K562 (cell line): ENCODE measurements around the gene DIPK1B.

Experiments
- ESRRB ChIP-seq: fragments of 250-450 bp; sonication (Bioruptor Pico); IDR thresholded peaks from 2 replicates; pipeline ENCODE4 v1.5.0; 2020; ENCODE audit warnings: mild to moderate bottlenecking, moderate library complexity, borderline replicate concordance
- JUND ChIP-seq, 2 experiments: IDR thresholded peaks; 2 replicates in 1 of 2; 3 replicates in 1 of 2; pipeline ENCODE4 v1.6.1; 2011; ENCODE audit warnings: borderline replicate concordance in 2 of 2, low read depth in 2 of 2, low read length in 2 of 2, improper control_type of control experiment in 1 of 2, missing biosample characterization in 1 of 2, missing genetic modification characterization in 1 of 2, missing genetic modification reagents in 1 of 2
- NBN ChIP-seq: fragments of 450-650 bp; IDR thresholded peaks from 2 replicates; pipeline ENCODE4 v1.6.1; 2016; ENCODE audit warnings: low read depth, mild to moderate bottlenecking
- RFX5 ChIP-seq: IDR thresholded peaks from 2 replicates; pipeline ENCODE4 v1.6.1; 2011; ENCODE audit warnings: low read depth, mild to moderate bottlenecking, improper control_type of control experiment, low read length
- SAP30 ChIP-seq: fragments of 200-600 bp; sonication (generic); IDR thresholded peaks from 2 replicates; pipeline ENCODE4 v1.6.1; 2012; ENCODE audit warnings: borderline replicate concordance, low read depth, mild to moderate bottlenecking, moderate library complexity, low read length, control low read depth, inconsistent platforms; ENCODE audit not compliant: insufficient read depth, poor library complexity, severe bottlenecking
- SIX5 ChIP-seq, 2 experiments: IDR thresholded peaks; 2 replicates each; pipeline ENCODE4 v1.6.1; 2011; ENCODE audit warnings: low read length in 2 of 2, borderline replicate concordance in 1 of 2, low read depth in 1 of 2, mild to moderate bottlenecking in 1 of 2, moderate library complexity in 1 of 2; ENCODE audit not compliant: insufficient read depth in 1 of 2
- U2AF2 ChIP-seq: fragments of 200-400 bp; formaldehyde crosslinking; optimal IDR thresholded peaks from 2 replicates; pipeline ENCODE3; 2017; ENCODE audit warnings: low read depth, mild to moderate bottlenecking, low read length
- ZNF124 ChIP-seq: sonication (generic); formaldehyde crosslinking; IDR thresholded peaks from 2 replicates; pipeline ENCODE4 v1.8.1; 2022; ENCODE audit warnings: missing genetic modification reagents
- TF ChIP-seq, protein P1 (sequence below), 3 experiments: IDR thresholded peaks in 2 of 3; conservative IDR thresholded peaks in 1 of 3; 2 replicates each; pipeline ENCODE4 v1.5.1; 2011 to 2012; ENCODE audit warnings: low read length in 3 of 3, mild to moderate bottlenecking in 3 of 3, control low read depth in 2 of 3, improper control_type of control experiment in 1 of 3, inconsistent platforms in 1 of 3, low read depth in 1 of 3, mixed read lengths in 1 of 3, moderate library complexity in 1 of 3; ENCODE audit not compliant: insufficient read depth in 2 of 3

DNA sequence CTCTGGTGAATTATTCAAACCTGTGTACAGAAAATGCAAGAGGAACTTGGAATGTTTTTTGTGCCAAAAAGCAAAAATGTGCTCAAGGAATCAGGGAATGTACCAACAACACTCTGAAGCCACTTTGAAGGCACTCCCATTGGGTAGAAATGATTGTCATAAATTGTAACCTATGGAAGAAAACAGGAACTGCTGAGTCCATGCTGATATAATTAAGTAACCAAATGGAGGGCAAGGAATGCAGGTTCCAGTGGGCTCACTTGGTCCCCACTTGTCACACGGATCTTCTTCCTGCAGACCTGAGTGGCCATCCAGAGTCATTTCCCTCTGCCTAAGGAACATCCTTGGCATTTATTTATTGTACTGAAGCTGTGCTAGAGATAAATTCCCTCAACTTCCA lies 38.9 kb downstream of the DIPK1B start:
- TF ChIP-seq, protein P1, sequence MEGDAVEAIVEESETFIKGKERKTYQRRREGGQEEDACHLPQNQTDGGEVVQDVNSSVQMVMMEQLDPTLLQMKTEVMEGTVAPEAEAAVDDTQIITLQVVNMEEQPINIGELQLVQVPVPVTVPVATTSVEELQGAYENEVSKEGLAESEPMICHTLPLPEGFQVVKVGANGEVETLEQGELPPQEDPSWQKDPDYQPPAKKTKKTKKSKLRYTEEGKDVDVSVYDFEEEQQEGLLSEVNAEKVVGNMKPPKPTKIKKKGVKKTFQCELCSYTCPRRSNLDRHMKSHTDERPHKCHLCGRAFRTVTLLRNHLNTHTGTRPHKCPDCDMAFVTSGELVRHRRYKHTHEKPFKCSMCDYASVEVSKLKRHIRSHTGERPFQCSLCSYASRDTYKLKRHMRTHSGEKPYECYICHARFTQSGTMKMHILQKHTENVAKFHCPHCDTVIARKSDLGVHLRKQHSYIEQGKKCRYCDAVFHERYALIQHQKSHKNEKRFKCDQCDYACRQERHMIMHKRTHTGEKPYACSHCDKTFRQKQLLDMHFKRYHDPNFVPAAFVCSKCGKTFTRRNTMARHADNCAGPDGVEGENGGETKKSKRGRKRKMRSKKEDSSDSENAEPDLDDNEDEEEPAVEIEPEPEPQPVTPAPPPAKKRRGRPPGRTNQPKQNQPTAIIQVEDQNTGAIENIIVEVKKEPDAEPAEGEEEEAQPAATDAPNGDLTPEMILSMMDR (IDR thresholded peaks at IDR 0.05 in 2 of 3, conservative IDR thresholded peaks at IDR 0.05 in 1 of 3; ENCODE audit: insufficient read depth in 2 of 3, low read depth in 1 of 3, low read length in 3 of 3), result no peak
- no peak for TF ChIP-seq RFX5
- TF ChIP-seq JUND (IDR thresholded peaks at IDR 0.05; ENCODE audit: borderline replicate concordance, low read depth, low read length), result no peak
- TF ChIP-seq JUND (tag; IDR thresholded peaks at IDR 0.05; ENCODE audit: borderline replicate concordance, low read depth, low read length), result no peak
- no peak for TF ChIP-seq SAP30
- TF ChIP-seq ZNF124, result no peak
- no peak for TF ChIP-seq SIX5 (IDR thresholded peaks at IDR 0.05; ENCODE audit: borderline replicate concordance in 1 of 2, insufficient read depth in 1 of 2, low read depth in 1 of 2, low read length in 2 of 2)
- no peak for TF ChIP-seq U2AF2
- no peak for TF ChIP-seq ESRRB (CRISPR knock-in tag)
- no peak for TF ChIP-seq NBN
